ENCODE measurements around the gene DDX51.
"Not testable (repeated sequence)": the region's sequence is repeated elsewhere in the genome, so short reads cannot be mapped to it uniquely, and the experiment has no call there.

The DDX51 gene

GRCh38 chr12:132138941-132139871, 4.9 kb downstream of the DDX51 start:
- no peak for DNase-seq

DNA sequence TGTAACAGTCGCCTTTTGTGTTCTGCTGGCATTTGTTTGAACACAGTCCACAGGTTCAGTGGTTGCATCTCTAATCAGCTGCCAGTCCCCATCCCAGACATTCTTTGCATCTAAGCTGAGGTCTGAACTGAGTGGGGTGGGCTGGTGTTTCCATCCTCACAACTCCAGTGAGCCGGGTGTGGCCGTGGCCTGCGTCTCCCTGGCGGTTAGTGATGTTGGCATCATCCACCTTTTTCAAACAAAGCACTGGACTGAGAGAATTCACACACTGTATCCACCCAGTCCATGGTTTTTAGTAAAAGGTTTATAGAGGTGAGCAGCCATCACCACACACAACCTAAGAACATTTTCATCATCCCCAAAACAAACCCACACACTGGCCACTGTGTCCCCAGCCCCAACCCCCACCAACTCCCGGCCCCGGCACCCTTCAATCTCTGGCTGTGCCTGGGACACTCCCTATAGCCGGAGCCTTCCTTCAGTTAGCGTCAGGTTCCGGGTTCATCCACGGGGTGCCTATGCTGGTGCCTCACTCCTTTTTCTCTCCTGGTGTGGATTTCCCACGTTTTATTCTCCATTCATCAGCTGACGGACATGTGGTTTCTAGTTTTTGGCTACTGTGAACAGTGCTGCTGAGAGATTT, 6.5 kb downstream of the DDX51 start:
- DNase-seq = no peak

DNA sequence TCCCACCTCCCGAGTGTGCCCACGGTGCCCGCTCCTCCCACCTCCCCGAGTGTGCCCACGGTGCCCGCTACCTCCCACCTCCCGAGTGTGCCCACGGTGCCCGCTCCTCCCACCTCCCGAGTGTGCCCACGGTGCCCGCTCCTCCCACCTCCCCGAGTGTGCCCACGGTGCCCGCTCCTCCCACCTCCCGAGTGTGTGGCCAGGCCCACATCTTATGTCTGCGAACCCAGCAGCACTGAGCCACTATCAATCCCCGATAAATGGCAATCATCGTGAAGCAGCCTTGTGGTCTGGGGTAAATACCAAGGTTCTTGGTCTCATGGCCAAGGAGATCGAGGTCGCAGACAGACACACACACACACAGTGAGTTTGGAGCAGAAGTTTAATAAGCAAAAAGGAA, 7.9 kb downstream of the DDX51 start:
- DNase-seq = not testable (repeated sequence)

- not testable (repeated sequence) for DNase-seq
Measured at GRCh38 chr12:132134653-132135183, 9.4 kb downstream of the DDX51 start.

GRCh38 chr12:132133952-132134652, 10.0 kb downstream of the DDX51 start:
- no peak for DNase-seq

- DNase-seq = no peak
Measured at GRCh38 chr12:132132609-132133430, 11.3 kb downstream of the DDX51 start.

DNA sequence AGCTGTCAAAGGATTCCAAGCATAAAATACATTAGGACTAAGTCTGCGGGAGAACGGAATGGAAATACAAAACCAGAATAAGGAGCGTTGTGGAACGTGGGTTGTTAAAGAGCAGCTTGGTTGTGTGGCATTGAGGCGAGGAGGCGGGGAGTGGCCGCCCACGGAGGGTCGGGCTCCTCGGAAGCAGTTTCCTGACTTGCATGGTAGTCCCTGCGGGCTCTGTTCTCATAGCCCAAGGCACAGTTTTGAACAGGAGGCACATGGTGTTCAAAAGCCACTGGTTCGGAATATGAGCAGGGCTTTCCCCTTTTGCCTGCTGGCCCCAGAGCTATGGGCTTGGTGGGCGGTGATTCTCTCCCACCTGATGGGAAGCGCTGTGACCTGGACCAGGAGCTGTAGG, 12.2 kb downstream of the DDX51 start:
- DNase-seq = no peak

GRCh38 chr12:132131229-132131628, 12.9 kb downstream of the DDX51 start:
- no peak for DNase-seq

- DNase-seq = no peak
Measured at GRCh38 chr12:132130690-132131089, 13.4 kb downstream of the DDX51 start.

GRCh38 chr12:132129007-132129406, 15.1 kb downstream of the DDX51 start:
- no peak for DNase-seq

DNA sequence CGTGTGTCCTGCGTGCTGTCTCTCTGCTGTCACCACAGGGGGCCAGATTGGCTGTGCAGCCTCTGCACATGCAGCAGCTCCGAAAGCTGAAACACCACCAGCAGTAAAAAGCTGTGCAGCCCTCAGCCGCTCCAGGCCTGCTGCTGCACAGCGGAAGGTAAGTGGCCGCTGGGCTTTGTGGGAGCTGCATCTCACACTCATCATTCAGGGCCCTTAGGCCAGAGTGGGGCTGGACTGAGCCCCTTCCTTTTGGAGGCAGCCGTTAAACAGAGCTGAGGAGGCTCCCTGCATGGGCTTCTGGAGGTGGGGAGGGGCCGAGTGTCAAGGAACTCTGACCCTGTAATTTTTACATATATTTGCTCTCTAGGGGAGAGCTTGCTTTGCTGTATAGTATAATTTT, 17.1 kb downstream of the DDX51 start:
- DNase-seq = no peak

DNA sequence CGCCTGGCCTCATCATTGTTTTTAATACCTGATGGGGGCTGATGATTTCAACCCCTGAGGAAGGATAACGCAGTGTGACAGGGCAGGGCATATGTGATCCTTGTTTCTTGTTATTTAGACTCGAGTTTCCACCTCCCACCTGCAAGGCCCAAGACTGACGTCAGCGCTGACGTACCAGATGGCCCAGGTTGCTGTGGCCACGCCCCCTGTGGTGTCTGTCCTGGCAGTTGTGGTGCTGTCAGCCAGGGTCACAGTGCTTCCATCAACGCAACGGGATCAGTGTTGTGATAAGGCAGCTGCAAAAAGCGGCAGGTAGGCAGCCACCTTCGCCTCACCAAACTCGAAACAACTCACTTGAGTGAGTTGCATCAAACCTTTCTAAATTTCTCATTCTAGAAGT, 18.4 kb downstream of the DDX51 start:
- DNase-seq = no peak

- no peak for DNase-seq
Measured at GRCh38 chr12:132124766-132125425, 19.2 kb downstream of the DDX51 start.

DNA sequence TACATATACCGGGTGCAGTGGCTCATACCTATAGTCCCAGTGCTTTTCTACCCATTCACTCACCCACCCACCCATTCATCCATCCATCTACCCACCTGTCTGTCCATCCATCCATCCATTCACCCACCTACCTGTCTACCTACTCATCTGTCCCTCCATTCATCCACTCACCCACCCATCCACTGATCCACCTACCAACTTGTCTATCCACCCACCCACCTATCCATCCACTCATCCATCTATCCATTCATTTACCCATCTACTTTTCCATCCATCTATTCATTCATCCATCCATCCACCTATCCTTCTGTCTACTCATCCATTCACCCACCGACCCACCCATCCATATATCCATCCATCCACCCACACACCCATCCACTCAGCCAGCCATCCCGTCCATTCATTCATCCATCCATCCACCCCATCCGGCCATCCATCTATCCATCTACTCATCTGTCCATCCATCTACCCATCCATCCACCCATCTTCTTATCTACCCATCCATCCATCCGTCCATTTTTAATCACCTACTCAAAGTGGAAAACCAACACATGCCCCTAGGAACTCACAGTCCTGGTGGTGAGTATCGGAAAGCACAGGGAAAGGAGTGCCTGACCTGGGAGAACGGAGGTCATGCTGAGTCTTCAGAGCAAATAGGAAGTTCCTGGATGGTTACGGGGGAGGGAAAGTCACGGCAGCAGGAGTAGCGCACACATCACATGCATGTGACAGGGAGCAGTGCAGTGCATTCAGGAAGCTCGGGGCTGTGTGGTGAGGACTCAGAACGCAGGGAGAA, 20.0 kb downstream of the DDX51 start:
- DNase-seq = no peak

DNA sequence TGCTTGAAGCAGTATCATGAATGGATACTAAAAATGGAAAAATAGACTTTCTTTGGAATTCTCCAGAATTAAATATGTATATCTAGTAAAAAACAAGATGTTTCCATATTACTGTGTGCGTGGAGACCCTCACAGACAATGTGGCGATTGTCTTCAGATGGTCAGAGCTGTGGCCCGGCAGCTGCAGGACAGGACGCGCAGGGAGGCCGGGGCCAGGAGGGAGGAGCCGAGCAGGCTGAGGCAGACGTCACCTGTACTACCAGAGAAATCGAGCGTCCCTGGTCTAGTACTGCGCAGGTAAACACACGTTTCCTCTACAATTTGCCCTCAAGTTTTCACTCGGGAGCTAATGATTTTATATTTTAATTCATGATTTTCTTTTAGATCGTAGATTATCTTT, 22.8 kb downstream of the DDX51 start:
- DNase-seq = no peak

DNA sequence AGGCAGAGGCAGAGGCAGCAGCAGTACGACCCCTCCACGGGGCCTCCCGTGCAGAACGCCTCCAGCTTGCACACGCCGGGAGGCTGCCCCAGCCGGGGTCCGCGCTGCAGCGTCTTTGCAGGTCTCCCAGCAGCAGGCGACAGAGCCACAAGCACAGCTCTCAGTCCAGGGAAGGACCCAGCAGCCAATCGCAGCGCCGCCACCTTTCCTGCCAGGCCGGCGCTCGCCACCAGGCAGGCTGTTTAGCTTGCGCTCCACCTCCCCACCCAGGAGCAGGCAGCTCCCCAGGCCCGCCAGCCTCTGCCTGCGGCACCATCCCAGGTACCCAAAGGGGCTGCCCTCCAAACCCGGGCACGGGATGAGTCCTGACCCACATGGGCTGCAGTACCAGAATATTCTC, 25.2 kb downstream of the DDX51 start:
- no peak for DNase-seq

DNA sequence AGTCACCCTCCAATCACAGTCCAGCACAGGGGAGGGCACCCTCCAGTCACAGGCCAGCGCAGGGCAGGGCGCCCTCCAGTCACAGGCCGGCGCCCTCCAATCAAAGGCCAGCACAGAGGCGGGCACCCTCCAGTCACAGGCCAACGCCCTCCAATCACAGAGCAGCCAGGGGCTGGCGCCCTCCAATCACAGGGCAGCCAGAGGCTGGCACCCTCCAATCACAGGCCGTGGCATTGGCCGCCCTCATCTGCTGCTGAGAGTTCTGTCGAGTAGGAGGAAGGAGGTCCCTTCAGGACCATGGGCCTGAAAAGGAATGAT, 26.6 kb downstream of the DDX51 start:
- no peak for DNase-seq

GRCh38 chr12:132116709-132117557, 27.2 kb downstream of the DDX51 start:
- DNase-seq = no peak

DNA sequence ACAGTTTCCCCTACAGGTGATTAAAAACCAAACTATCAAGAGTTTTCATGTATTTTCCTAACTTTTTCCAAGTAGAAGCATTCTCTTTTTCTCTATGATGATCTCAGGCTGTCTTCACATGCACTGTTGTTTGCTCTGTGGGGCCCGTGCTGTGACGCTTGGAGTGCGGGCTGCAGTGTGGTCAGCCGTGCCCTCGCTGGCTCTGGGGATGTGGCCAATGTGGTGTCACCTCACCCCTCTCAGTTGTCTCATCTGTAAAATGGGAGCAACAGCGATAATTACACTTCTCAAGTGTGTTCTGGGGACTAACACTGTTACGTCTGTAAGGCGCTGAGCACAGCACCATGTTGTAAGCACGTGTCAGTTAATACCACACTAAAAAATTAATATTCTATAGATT, 28.6 kb downstream of the DDX51 start:
- DNase-seq = no peak

GRCh38 chr12:132114667-132115066, 29.5 kb downstream of the DDX51 start:
- no peak for DNase-seq

Measured in activated effector memory CD4-positive, alpha-beta T cell treated with Interleukin-2 at 50 U/mL for 16 hours (primary cell).